ENCODE data around the gene DLG2. TPM values are rescaled to one million over a fixed set of nuclear protein-coding genes. Genes with fewer than 3 reads are reported as not detected.

The DLG2 gene
- total and polyA plus RNA-seq, 9 of the 15 experiments (the other 6 are each of a cell fraction or from before 2014, with no cell fraction given) = 0.52 to 1.6 (median 0.95) TPM

DNA sequence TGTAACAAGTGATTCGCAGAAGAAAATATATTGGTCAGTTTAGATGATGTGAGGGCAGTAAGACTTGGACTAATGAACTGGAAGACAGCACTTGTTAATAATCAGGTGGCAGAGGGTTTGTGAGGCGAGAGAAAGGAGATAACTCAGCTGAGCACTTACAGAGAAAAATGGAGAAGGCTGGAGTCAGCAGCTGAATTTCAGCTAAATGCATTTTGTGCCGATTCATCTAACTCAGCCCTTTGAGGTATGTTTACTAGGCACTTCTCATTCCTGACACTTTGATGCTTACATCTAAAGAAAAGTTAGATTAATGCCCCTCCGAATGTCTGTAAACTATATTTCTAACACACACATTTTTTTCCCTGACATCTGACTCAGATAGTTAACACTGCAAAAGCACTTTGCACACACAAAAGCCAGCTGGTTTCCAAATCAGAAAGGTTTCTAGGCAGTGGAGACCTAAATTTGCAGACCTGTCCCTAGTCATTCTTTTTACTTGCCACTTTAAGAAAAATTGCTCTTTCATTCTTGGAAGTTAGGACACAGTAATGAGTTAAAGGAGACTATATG, 1481.4 kb downstream of the DLG2 start:
- no peak overlapping the region for H2AFZ ChIP-seq (ENCODE audit: low read depth, low read length)
- no peak for DNase-seq (ENCODE audit: extremely low read depth in 1 of 4, low spot score in 3 of 4)
- no TSS peak for BruUV-seq (replicated peaks)
- H3K9me1 ChIP-seq (ENCODE audit: control insufficient read depth, insufficient read depth, low read length) = no peaks in the 10 kb centered on the region
- in situ Hi-C loops (cut with MboI) (no loop called here), intact Hi-C loops (cut with micrococcal nuclease) (no loop called here)
- FAIRE-seq = no peak
- no peak overlapping the region for H3K4me2 ChIP-seq (ENCODE audit: insufficient read depth, low read length)
- H3K79me2 ChIP-seq (ENCODE audit: control insufficient read depth, insufficient read depth, low read length) = no peaks in the 10 kb centered on the region
- no peaks in the 10 kb centered on the region for H3K36me3 ChIP-seq (ENCODE audit: control insufficient read depth, insufficient read depth, low read length)
- H3K27me3 ChIP-seq (ENCODE audit: control insufficient read depth in 2 of 2, insufficient read depth in 2 of 2, low read length in 2 of 2) = no peaks in the 10 kb centered on the region
- 3% methylated on average over 4 of the region's 4 CpGs for WGBS (ENCODE audit: insufficient coverage, low coverage, missing lambda C conversion rate)
- H4K20me1 ChIP-seq (replicated peaks; ENCODE audit: control insufficient read depth, insufficient read depth, low read length) = no peaks in the 10 kb centered on the region
- no peaks in the 10 kb centered on the region; the same call in none of the 2 replicates for H3K9me3 ChIP-seq (replicated peaks; ENCODE audit: control insufficient read depth, insufficient read depth, low read depth, low read length)
- H3K27ac ChIP-seq (ENCODE audit: extremely low read depth, low read depth, low read length) = no peak overlapping the region
- no peak overlapping the region for H3K4me3 ChIP-seq
- no peak overlapping the region for H3K9ac ChIP-seq (ENCODE audit: insufficient read depth in 1 of 2, low read depth in 2 of 2, low read length in 2 of 2)
- ChIA-PET POLR2A (no interaction called here), CTCF (ENCODE audit: low intra/inter-chr PET ratio) (no interaction called here)
- no peak for TF ChIP-seq ZNF217 (CRISPR knock-in tag; IDR thresholded peaks at IDR 0.05)
- TF ChIP-seq KDM4B (IDR thresholded peaks at IDR 0.05; ENCODE audit: borderline replicate concordance in 2 of 2, low read depth in 1 of 2) = no peak
- TF ChIP-seq GABPB2 (CRISPR knock-in tag; conservative IDR thresholded peaks at IDR 0.05) = no peak
- TF ChIP-seq, protein P1, sequence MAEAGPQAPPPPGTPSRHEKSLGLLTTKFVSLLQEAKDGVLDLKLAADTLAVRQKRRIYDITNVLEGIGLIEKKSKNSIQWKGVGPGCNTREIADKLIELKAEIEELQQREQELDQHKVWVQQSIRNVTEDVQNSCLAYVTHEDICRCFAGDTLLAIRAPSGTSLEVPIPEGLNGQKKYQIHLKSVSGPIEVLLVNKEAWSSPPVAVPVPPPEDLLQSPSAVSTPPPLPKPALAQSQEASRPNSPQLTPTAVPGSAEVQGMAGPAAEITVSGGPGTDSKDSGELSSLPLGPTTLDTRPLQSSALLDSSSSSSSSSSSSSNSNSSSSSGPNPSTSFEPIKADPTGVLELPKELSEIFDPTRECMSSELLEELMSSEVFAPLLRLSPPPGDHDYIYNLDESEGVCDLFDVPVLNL (CRISPR knock-in tag; IDR thresholded peaks at IDR 0.05; ENCODE audit: low read depth) = no peak
- no peak for TF ChIP-seq BRF1 (IDR thresholded peaks at IDR 0.05; ENCODE audit: borderline replicate concordance, extremely low read depth, insufficient read length)
- H3K4me1 ChIP-seq (replicated peaks in 1 of 2; ENCODE audit: control insufficient read depth in 2 of 2, insufficient read depth in 2 of 2, low read length in 2 of 2) = no peaks in the 10 kb centered on the region
- no peak for ATAC-seq

Data from K562 (cell line).